ENCODE results near the gene LSMEM2.

DNA sequence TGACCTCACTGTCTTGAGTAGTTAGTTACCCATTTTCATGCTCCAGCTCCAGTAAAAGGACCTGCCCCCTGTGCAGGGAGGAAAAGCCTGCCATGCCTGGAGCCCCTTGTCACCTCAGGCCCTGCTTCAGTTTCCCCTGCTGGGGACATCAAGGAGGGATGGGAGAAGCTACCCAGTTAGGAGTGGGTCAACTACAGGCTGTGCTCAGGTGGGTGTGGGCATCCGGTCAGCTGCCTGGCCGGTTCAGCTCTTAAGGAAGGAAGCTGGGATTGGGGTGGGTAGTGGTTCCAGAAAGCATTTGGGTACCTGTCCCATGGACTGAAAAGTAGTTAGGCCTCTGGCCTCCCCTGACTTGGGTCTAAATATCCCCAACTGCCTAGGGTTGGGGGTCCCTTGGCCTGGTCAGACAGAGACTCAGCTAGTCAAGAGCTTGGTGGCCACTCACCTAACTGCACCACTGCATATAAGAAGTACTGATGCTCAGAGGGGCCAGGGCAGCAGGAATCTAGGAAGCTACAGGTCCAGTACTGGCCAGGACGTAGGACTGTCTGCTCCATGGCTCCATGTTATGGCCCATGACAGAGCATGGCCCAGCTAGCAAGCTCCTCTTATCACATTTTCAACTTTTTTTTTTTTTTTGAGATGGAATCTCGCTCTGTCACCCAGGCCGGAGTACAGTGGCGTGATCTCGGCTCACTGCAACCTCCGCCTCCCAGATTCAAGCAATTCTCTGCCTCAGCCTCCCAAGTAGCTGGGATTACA, 549 bp downstream of the LSMEM2 start:
- TF ChIP-seq POLR2A (IDR thresholded peaks at IDR 0.05): no peak
- TF ChIP-seq, protein P1, sequence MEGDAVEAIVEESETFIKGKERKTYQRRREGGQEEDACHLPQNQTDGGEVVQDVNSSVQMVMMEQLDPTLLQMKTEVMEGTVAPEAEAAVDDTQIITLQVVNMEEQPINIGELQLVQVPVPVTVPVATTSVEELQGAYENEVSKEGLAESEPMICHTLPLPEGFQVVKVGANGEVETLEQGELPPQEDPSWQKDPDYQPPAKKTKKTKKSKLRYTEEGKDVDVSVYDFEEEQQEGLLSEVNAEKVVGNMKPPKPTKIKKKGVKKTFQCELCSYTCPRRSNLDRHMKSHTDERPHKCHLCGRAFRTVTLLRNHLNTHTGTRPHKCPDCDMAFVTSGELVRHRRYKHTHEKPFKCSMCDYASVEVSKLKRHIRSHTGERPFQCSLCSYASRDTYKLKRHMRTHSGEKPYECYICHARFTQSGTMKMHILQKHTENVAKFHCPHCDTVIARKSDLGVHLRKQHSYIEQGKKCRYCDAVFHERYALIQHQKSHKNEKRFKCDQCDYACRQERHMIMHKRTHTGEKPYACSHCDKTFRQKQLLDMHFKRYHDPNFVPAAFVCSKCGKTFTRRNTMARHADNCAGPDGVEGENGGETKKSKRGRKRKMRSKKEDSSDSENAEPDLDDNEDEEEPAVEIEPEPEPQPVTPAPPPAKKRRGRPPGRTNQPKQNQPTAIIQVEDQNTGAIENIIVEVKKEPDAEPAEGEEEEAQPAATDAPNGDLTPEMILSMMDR (IDR thresholded peaks at IDR 0.05): no peak
- TF ChIP-seq POLR2AphosphoS5 (IDR thresholded peaks at IDR 0.05; ENCODE audit: insufficient read depth in 1 of 2, low read depth in 1 of 2): no peak

Measured in vagina (tissue), 2 donors.